Measurements from ENCODE around the gene BMPR1A.

BMPR1A gene

GRCh38 chr10:86914734-86915133, 158.3 kb downstream of the BMPR1A start:
- Histone ChIP-seq H3K4me2 (ENCODE audit: low read length) (no peak overlapping the region), H3K4me1 (ENCODE audit: low read length) (no peaks in the 10 kb centered on the region), H2AFZ (ENCODE audit: low read depth, low read length) (no peak overlapping the region), H3K9ac (ENCODE audit: low read length) (no peak overlapping the region), H3K27me3 (ENCODE audit: low read depth, low read length) (no peaks in the 10 kb centered on the region), H3K9me3 (ENCODE audit: insufficient read depth, low read length) (no peaks in the 10 kb centered on the region), H3K79me2 (ENCODE audit: low read length) (no peaks in the 10 kb centered on the region), H4K20me1 (ENCODE audit: insufficient read depth, low read length) (no peaks in the 10 kb centered on the region), H3K27ac (ENCODE audit: low read length) (no peak overlapping the region), H3K36me3 (replicated peaks; ENCODE audit: low read depth, low read length) (peaks cover 5% of the 10 kb centered on the region), H3K4me3 (ENCODE audit: low read length) (no peak overlapping the region)
- no peak for TF ChIP-seq EZH2phosphoT487 (IDR thresholded peaks at IDR 0.05; ENCODE audit: low read depth)
- TF ChIP-seq CTCF (IDR thresholded peaks at IDR 0.05; ENCODE audit: low read depth, low read length), result no peak

- H3K9ac ChIP-seq (ENCODE audit: low read length), result no peak overlapping the region
- H3K36me3 ChIP-seq (replicated peaks; ENCODE audit: low read depth, low read length), result peaks cover 13% of the 10 kb centered on the region
- no peaks in the 10 kb centered on the region for H3K9me3 ChIP-seq (ENCODE audit: insufficient read depth, low read length)
- H4K20me1 ChIP-seq (ENCODE audit: insufficient read depth, low read length), result no peaks in the 10 kb centered on the region
- H3K27ac ChIP-seq (ENCODE audit: low read length), result no peak overlapping the region
- no peaks in the 10 kb centered on the region for H3K4me1 ChIP-seq (ENCODE audit: low read length)
- H3K79me2 ChIP-seq (ENCODE audit: low read length), result no peaks in the 10 kb centered on the region
- H2AFZ ChIP-seq (ENCODE audit: low read depth, low read length), result no peak overlapping the region
- H3K4me2 ChIP-seq (ENCODE audit: low read length), result no peak overlapping the region
- H3K4me3 ChIP-seq (ENCODE audit: low read length), result no peak overlapping the region
- H3K27me3 ChIP-seq (ENCODE audit: low read depth, low read length), result no peaks in the 10 kb centered on the region
- TF ChIP-seq CTCF (IDR thresholded peaks at IDR 0.05; ENCODE audit: low read depth, low read length) (no peak), EZH2phosphoT487 (IDR thresholded peaks at IDR 0.05; ENCODE audit: low read depth) (no peak)
These were observed 161.6 kb downstream of the BMPR1A start for GRCh38 chr10:86918022-86918471.

DNA sequence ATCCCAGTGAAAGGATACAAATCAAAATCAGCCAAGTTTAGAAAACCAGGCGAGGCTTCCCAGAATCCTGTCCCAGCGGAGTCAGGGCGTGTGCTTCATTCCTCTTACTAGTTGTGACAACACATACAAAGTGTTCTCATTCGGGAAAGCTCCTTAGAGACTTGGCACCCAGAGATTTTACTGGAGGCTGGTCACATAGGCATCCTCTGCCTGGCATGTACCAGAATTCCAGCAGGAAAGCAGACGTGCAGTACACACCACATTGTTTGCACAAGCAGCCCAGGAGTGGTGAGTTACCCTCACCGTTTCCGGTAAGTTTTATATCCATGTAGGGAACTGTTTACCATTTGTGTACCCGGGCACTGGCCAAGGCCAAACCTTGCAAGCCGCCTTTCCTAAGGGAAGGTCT, 166.1 kb downstream of the BMPR1A start:
- Histone ChIP-seq H3K4me1 (ENCODE audit: low read length) (no peaks in the 10 kb centered on the region), H4K20me1 (ENCODE audit: insufficient read depth, low read length) (no peaks in the 10 kb centered on the region), H3K27me3 (ENCODE audit: low read depth, low read length) (no peaks in the 10 kb centered on the region), H2AFZ (ENCODE audit: low read depth, low read length) (no peak overlapping the region), H3K79me2 (ENCODE audit: low read length) (no peaks in the 10 kb centered on the region), H3K9me3 (ENCODE audit: insufficient read depth, low read length) (no peaks in the 10 kb centered on the region), H3K36me3 (replicated peaks; ENCODE audit: low read depth, low read length) (peaks cover 8% of the 10 kb centered on the region), H3K27ac (ENCODE audit: low read length) (no peak overlapping the region), H3K4me3 (ENCODE audit: low read length) (no peak overlapping the region), H3K4me2 (ENCODE audit: low read length) (no peak overlapping the region), H3K9ac (ENCODE audit: low read length) (no peak overlapping the region)
- no peak for TF ChIP-seq EZH2phosphoT487 (IDR thresholded peaks at IDR 0.05; ENCODE audit: low read depth)
- no peak for TF ChIP-seq CTCF (IDR thresholded peaks at IDR 0.05; ENCODE audit: low read depth, low read length)

- Histone ChIP-seq H3K79me2 (ENCODE audit: low read length) (no peaks in the 10 kb centered on the region), H3K27me3 (ENCODE audit: low read depth, low read length) (no peaks in the 10 kb centered on the region), H2AFZ (ENCODE audit: low read depth, low read length) (no peak overlapping the region), H3K36me3 (replicated peaks; ENCODE audit: low read depth, low read length) (peaks cover 6% of the 10 kb centered on the region), H4K20me1 (ENCODE audit: insufficient read depth, low read length) (no peaks in the 10 kb centered on the region), H3K4me1 (ENCODE audit: low read length) (no peaks in the 10 kb centered on the region), H3K27ac (ENCODE audit: low read length) (no peak overlapping the region), H3K9ac (ENCODE audit: low read length) (no peak overlapping the region), H3K4me3 (ENCODE audit: low read length) (no peak overlapping the region), H3K9me3 (ENCODE audit: insufficient read depth, low read length) (no peaks in the 10 kb centered on the region), H3K4me2 (ENCODE audit: low read length) (no peak overlapping the region)
- no peak for TF ChIP-seq EZH2phosphoT487 (IDR thresholded peaks at IDR 0.05; ENCODE audit: low read depth)
- no peak for TF ChIP-seq CTCF (IDR thresholded peaks at IDR 0.05; ENCODE audit: low read depth, low read length)
These were observed 173.3 kb downstream of the BMPR1A start for GRCh38 chr10:86929468-86930380.

Measured in OCI-LY3 (cell line).